ENCODE measurements around the gene ABCC3.
"Not testable (repeated sequence)": the region's sequence is repeated elsewhere in the genome, so short reads cannot be mapped to it uniquely, and the experiment has no call there.

ABCC3 gene

DNA sequence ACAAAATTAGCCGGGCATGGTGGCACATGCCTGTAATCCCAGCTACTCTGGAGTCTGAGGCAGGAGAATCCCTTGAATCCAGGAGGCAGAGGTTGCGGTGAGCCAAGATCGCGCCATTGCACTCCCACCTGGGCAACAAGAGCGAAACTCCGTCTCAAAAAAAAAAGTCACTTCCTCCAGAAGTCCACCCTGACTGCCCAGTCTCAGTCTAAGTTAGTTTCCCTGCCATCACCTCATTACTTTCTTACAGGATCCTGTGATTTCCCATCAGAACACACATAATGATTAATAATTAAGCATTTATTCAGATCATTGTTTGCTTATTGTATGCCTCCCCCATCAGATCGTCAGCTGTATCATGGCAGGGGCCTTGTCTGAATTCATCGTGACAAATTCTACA lies 31.6 kb downstream of the ABCC3 start:
- DNase-seq (ENCODE audit: low spot score), result no peak

- DNase-seq (ENCODE audit: low spot score), result no peak
Measured at GRCh38 chr17:50667259-50668024, 32.8 kb downstream of the ABCC3 start.

- no peak for DNase-seq (ENCODE audit: low spot score)
Measured at GRCh38 chr17:50668025-50668837, 33.5 kb downstream of the ABCC3 start.

- no peak for DNase-seq (ENCODE audit: low spot score)
Measured at GRCh38 chr17:50668838-50669581, 34.3 kb downstream of the ABCC3 start.

DNA sequence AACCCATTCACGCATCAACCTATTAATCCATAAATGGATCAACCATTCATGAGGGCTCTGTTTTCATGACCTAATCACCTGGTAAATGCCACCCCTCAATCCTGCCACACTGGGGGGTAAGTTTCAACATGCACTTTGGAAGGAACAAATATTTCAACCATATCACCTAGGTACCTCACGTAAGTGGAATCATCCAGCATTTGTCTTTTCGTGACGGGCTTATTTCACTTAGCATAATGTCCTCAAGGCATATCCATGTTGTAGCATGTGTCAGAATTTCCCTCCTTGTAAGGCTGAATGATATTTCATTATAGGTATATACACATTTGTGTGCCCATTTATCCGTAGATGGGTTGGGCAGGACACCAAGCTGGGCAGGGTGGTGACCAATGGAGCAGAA lies 37.4 kb downstream of the ABCC3 start:
- DNase-seq (ENCODE audit: low spot score), result no peak

GRCh38 chr17:50672831-50673551 lies 38.3 kb downstream of the ABCC3 start:
- no peak for DNase-seq (ENCODE audit: low spot score)

DNA sequence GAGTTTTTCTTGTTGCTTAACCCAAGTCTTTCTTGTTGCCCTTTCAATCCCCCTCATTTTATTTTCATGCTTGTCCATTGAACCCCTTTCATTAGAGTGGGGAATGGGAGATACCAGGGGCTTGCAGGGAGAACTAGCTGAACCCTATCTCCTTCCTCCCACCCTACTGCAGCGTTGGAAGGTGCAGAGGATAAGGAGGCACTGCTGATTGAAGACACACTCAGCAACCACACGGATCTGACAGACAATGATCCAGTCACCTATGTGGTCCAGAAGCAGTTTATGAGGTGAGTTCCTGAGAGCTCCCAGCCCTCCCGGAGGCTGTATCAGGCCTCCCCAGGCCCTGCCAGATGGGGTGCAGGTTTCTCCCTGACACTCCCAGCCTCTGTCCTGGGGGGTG lies 40.5 kb downstream of the ABCC3 start:
- no peak for DNase-seq (ENCODE audit: low spot score)

DNA sequence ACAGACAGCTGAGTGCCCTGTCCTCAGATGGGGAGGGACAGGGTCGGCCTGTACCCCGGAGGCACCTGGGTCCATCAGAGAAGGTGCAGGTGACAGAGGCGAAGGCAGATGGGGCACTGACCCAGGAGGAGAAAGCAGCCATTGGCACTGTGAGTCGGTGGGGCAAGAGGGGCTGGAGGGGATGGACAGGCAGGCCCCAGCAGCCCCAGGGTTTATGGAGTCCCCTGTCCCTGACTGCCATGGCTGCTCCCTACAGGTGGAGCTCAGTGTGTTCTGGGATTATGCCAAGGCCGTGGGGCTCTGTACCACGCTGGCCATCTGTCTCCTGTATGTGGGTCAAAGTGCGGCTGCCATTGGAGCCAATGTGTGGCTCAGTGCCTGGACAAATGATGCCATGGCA lies 40.9 kb downstream of the ABCC3 start:
- DNase-seq (ENCODE audit: low spot score), result no peak

GRCh38 chr17:50676065-50676975 lies 41.6 kb downstream of the ABCC3 start:
- DNase-seq (ENCODE audit: low spot score), result no peak

GRCh38 chr17:50677851-50678375 lies 43.2 kb downstream of the ABCC3 start:
- no peak for DNase-seq (ENCODE audit: low spot score)

DNA sequence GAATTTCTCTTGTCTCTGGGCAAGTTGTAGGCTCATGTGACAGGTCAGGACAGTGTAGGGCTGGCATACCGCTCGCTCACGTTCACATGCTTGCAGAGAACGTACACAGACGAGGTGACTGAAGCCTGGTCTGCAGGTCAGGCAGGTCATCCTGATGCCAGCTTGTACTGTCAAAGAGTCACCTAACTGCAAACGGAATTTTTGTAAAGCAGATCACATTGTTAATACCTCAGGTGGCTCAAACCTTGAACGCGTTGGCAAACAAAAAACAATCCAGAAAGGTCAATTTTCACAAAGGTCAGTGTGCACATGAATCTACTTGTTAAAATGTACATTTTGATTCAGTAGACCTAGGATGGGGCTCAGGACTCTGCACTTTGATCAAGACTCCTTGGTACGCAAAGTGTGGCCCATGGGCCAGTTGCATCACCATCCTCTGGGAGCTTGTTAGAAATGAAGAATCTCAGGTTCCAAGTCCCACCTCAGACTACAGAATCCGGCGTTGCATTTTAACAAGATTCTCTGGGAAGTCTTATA lies 44.4 kb downstream of the ABCC3 start:
- DNase-seq (ENCODE audit: low spot score), result no peak

- no peak for DNase-seq (ENCODE audit: low spot score)
Measured at GRCh38 chr17:50680126-50680525, 45.4 kb downstream of the ABCC3 start.

DNA sequence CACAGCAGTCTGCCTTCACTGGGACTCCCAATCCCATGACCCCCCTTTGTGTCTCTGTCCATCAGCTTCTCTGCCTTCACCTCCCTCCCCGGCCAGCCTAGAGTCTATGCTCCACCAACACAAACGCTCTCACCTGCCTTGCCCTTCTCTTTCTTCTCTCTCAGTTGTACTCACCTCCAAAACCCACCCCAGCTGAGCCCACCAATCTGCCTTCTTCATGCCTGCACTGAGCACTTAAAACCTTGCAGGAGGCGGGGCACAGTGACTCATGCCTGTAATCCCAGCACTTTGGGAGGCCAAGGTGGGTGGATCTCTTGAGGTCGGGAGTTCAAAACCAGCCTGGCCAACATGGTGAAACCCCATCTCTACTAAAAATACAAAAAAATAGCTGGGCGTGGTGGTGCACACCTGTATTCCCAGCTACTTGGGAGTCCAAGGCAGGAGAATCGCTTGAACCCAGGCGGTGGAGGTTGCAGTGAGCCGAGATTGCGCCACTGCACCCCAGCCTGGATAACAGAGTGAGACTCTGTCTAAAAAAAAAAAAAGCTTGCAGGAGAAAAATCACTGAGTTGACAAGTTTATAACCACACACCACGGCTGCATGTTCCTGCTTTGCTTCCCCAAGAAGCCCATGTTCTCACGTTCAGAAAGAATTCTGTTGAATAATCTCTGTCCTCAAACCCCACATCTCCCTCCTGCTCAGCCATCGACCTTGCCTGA lies 46.0 kb downstream of the ABCC3 start:
- not testable (repeated sequence) for DNase-seq (ENCODE audit: low spot score)

GRCh38 chr17:50681263-50682200 lies 46.9 kb downstream of the ABCC3 start:
- no peak for DNase-seq (ENCODE audit: low spot score)

DNA sequence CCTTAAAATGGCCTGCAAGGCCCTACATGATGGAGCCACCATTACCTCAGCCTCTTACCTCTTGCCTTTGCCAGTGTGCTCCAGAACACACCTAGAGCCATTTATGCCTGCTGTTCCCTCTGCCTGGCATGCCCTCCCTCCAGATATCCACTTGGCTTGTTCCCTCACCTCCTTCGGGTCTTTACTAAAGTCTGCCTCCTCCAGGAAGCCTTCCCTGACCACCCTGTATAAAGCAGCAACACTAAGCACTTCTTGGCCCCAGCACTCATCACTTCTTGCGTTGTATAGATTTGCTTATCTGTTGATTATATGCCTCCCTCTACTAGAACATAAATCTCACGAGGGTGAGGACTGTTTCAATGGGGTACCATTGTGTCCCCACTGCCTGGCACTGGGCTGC lies 47.8 kb downstream of the ABCC3 start:
- DNase-seq (ENCODE audit: low spot score), result no peak

DNA sequence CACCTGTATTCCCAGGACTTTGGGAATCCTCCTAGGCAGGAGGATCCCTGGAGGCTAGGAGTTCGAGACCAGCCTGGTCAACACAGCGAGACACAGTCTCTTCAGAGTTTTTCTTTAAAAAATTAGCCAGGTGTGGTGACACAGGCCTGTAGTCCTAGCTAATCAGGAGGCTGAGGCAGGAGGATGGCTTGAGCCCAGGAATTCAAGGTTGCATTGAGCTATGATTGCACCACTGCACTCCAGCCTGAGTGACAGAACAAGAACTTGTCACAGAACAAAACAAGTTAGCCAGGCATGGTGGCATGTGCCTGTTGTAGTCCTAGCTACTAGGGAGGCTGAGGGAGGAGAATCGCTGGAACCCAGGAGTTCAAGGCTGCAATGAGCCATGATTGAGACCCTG lies 48.3 kb downstream of the ABCC3 start:
- DNase-seq (ENCODE audit: low spot score), result no peak

DNA sequence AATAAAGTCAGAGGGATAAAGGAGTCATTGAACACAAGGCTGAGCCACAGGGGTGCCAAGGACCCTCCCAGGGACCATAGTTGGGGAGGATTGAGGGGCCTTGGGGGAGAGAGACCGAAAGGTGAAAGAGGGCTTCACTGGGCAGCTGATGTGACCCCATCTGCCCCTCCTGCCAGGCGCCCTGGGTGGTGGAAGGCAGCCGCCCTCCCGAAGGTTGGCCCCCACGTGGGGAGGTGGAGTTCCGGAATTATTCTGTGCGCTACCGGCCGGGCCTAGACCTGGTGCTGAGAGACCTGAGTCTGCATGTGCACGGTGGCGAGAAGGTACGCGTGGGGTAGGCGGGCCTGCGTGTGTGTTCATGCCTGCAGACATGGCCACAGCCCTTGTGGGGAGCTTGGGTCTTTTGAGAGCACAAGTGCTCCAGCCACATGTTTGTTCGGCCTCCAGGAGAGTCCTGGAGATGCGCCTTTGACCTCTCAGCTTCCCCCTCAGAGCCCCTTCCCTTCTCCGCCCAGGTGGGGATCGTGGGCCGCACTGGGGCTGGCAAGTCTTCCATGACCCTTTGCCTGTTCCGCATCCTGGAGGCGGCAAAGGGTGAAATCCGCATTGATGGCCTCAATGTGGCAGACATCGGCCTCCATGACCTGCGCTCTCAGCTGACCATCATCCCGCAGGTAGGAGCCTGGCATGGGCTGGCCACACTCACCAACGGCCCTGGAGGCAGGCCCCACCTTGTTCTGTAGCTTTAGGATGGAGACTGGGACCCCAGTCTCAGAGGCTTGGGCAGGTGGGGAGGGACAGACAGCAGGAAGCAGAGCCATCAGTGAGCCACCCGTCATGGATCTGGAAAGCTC lies 49.0 kb downstream of the ABCC3 start:
- DNase-seq (ENCODE audit: low spot score), result no peak

DNA sequence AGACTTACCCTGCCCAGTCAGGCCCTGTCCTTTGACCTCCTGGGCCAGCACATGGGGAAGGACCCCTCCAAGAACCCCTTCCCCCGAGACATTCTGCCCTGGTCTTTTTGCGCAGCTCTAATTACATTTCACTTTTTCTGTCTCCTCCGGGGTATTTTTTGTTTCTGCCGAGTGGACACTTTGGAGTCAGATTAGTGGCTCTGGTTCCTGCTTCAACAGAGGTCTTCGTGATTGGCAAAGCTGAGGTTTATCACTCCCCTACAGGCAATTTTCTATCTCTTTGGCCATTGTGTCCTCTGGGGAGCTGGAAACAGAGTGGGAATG lies 49.6 kb downstream of the ABCC3 start:
- DNase-seq (ENCODE audit: low spot score), result no peak

All from ecto neural progenitor cell (in vitro differentiated cells).